Embryonic facial prominence (tissue), 1 donor: Measurements from ENCODE around the gene MACO1.

ENCODE experiments used
- DNase-seq: peaks from one replicate; pipeline ENCODE4 v3.0.0-alpha.2; 2016; ENCODE audit errors: extremely low spot score

MACO1 gene

DNA sequence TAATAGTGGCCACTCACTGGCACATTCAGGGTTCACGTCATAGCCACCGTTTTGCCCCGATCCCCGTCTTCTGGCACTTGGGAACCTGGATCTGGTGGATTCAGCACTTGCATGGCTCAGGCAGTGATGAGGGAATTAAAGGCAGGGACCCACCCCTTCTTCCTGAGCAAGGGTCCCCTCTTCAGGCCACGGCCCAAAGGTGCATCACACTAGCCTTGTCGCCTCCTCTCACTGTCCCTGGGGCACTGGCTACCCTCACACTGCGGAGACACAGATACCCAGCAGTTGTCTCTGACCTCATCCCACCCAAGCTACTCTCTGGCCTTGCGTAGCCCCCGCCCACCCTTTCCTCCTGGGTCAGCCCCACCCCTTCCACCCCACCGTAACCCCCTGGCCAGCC lies 92.8 kb downstream of the MACO1 start:
- no peak for DNase-seq

DNA sequence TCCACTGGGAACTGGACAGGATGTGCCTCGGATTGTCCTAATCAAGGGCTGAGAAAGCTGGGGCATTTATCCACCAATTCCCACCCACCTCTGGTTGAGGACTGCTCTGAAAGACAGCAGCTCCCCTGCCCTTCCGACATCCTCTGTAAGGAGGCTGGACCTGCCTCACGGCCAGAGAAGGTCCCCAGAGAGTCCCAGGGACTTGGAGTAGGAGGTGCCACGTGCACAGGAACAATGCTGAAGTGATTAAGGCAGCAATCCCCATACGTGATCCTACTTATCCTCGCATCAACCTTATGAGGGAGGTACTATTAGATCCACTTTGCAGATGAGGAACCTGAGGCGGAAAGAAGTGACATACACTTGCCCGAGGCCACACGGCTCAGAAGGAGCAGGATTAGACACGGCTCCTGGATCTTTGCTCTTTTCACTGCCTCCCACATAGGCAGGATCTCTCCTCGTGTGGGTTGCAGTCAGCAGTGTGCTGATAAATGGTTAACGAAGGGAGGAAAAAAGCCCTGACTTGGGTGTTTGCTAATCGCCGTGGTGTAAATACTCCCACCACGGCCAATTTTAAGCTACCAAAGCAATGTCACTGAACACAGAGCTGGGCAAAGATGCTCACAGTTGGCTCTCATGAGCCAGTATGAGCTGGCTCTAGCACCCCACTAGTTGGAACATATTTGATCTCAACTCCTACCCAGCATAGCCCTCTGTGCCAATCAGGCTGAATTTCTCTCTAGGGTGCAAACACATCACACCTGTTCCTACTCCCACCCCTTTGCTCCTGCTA lies 94.1 kb downstream of the MACO1 start:
- no peak for DNase-seq

GRCh38 chr1:25525361-25525688 lies 94.6 kb downstream of the MACO1 start:
- DNase-seq: no peak

DNA sequence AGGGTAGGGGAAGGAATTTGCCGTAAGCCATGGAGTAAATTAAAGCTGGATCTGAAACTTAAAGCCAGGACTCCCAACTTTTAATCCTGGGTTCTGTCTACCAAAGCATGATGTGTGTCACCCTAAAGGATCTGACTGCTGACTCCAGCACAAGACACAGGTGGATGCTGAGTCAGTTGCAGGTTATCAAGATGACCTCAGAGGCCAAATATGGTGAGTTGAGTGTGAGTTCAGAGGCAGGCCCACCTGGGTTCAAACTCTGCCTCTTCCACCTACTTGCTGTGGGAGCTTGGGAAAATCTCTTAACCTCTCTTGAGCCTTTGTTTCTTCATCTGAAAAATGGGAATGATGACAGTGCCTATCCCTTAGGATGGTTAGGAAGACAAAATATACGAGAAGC lies 96.1 kb downstream of the MACO1 start:
- no peak for DNase-seq

DNA sequence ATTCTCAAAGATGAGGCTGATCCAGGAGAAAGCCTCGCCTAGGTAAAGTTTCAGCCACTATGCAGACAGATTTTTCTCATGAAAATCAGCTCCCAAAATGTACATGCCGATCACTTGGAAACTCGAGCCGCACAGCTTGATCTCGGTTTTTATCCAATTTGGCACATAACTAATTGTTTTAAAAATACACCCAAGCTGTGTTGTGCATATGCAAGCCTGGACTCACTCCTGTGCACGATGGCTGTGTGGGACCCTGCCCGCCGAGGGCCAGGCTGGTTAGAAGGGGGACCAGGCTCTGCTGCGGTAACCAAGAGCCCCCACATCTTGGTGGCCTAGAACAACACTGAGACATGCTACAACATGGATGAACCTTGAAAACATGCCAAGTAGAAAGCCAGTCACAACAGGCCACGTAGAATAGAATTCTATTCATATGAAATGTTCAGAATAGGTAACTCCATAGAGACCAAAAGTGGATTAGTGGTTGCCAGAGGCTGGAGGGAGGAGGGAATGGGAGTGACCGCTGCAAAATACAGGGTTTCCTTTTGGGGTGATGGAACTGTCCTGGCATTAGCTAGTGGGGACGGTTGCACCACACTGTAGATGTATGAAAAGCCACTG lies 96.6 kb downstream of the MACO1 start:
- no peak for DNase-seq

- no peak for DNase-seq
These were observed 97.4 kb downstream of the MACO1 start for GRCh38 chr1:25527946-25528595.

GRCh38 chr1:25528881-25529517 lies 98.3 kb downstream of the MACO1 start:
- DNase-seq: no peak

DNA sequence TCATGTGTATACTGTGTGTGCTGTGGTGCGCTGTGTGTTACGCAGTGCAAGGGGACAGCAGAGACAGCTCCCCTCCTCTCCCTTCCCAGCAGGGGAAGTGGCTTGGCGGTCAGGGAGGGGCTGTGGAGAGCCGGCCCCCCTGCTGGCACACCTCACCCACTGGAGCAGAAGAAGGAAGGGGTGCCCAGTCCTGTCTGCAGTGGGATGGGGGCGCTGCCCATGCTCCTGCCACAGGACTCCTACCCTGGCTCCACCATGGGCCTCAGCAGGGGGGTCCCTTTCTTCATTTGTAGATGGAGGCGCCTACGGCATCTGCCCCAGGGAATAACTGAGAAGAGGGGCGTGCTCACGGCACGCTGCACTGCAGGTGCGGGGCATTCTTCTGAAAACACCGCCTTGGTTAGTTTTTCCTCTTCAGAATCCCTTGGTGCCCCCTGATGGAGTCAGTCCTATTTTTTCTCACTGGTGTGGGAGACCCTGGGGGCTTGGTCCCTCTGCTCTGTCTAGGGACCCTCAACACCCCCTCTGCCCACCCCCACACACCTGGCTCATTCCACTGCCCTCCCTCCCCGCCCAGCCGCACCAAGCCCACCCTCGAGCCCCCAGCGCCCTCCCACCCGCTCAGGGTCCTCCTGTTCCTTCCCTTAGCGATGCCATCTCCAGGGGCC lies 99.0 kb downstream of the MACO1 start:
- no peak for DNase-seq

DNA sequence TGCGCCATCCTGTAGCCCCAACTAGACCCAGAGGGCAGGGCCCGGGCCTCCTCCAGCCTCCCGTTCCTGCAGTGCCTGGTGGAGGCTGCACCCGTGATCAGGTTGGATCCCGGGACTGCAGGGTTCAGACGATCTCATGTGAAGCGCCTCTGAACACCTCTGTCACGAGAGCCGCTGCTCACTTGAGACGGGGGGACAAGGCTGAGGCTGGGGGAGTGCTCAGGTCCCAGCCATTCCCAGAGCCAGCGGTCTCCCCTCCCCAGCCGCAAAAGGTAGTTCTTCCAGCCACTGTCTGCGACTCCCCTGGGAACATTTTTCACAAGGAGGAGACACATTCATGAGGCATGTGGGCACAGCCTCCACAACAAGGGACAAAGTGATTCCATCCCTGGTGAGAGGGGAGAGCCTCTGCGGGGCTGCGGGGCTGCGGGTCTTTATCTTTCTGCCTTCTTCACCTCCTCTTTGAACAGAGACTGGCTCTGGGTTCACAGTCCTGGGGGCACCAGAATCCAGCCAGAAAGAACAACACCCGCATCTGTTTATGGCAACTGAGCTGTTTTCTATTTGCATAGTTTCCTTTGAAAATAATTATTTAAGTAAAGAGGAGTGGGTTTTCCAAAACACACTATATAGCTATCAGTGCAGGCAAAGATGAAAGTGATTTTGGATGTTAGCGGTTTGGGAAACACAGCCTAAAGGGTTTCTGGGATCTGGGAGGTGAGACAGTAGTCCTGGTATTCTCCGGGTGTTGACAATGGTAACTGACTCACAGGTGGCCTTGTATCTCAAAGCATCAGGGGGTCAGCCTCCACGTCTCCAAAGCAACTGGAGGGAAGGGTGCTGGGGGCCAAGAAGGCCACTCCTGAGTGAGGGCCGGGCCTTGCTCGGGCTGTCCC lies 99.7 kb downstream of the MACO1 start:
- DNase-seq: no peak

- DNase-seq: no peak
These were observed 100.4 kb downstream of the MACO1 start for GRCh38 chr1:25531082-25531461.

DNA sequence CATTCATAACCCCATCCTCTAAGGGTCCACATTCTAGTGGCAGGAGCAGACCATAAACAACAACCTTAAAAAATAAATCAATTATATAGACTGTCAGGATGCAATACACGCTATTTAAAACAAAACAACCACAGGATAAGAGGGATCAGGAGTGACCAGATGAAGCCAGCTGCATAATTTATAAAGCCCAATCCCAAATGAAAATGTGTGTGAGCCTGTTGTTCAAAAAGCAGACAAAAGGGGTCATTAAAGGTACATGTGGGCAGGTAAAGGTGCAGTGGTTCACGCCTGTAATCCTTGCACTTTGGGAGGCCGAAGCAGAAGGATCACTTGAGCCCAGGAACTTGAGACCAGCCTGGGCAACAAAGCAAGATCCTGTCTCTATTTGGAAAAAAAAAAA lies 102.3 kb downstream of the MACO1 start:
- DNase-seq: no peak

DNA sequence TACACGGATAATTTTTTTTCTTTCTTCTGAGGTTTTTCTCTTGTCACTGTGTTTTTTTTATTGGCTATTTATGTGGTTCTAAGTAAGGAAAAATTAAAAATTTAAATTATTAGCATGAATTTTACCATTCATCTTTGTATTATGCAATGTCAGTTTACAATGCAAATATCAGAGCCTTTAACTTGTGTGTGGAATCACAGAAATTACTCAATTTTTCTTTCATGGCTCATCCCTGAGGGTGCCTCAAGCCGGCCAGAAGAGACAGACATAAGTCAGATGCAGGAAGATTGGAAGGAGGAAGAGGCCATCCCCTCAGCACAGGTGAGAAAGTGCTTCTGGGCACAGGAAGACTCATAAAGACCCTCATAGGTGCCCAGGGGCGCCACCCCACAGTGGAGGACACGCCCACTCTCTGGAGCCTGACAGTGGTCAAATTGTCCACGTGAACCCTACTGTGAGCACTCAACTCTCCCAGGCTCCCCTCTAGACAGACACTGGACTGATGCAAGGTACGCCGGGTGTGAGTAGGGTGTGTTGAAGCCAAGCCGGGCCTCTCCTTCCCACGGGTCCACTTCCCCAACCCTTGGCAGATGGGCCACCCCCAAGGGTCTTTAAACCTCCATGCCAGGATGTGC lies 103.2 kb downstream of the MACO1 start:
- no peak for DNase-seq

- DNase-seq: no peak
These were observed 103.7 kb downstream of the MACO1 start for GRCh38 chr1:25534410-25534788.

DNA sequence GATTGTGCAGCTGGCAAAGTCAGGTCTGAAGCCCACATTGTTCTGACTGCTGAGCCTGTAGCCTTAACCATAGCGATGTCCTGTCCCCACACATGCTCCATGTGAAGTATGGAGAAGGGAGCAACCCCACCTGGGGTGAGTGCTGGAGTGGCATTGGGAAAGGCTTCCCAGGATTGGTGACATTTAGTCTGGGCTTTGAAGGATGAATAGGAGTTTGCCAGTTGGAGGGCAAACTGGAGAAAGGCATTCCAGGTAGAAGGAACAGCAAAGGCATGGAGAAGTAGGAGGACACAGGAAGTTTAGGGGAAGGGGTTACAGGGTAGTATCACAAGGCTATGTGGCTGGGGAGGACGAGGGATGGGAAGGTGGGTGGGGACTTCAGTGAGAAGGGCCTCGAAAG lies 105.4 kb downstream of the MACO1 start:
- no peak for DNase-seq

- DNase-seq: no peak
These were observed 106.6 kb downstream of the MACO1 start for GRCh38 chr1:25537153-25537831.

- no peak for DNase-seq
These were observed 107.6 kb downstream of the MACO1 start for GRCh38 chr1:25538191-25538767.

- no peak for DNase-seq
These were observed 110.1 kb downstream of the MACO1 start for GRCh38 chr1:25540750-25541342.

- DNase-seq: no peak
These were observed 110.7 kb downstream of the MACO1 start for GRCh38 chr1:25541425-25541824.

GRCh38 chr1:25541889-25542658 lies 111.4 kb downstream of the MACO1 start:
- no peak for DNase-seq
